Lung (tissue), 12 donors: ENCODE measurements around the gene SLC4A1AP. TPM values are rescaled to one million over a fixed set of nuclear protein-coding genes. Genes with fewer than 3 reads are reported as not detected.

Source experiments
- ATAC-seq: fragments of 200-7000 bp; cut with Tn5 transposase; one replicate; pipeline ENCODE4 v1.9.1; 2020; ENCODE audit warnings: moderate number of reproducible peaks; ENCODE audit not compliant: insufficient read depth, low FRiP score
- DNase-seq, 3 donors: peaks; one replicate each; pipeline ENCODE4 v3.0.0-alpha.2; 2013 to 2017
- H3K27ac ChIP-seq, 2 donors: one replicate each; pipeline ENCODE4 v1.5.1; 2013; ENCODE audit warnings: mild to moderate bottlenecking in 2 of 2, moderate library complexity in 2 of 2, control low read depth in 1 of 2, inconsistent platforms in 1 of 2, low read depth in 1 of 2, low read length in 1 of 2
- H3K27me3 ChIP-seq, 3 donors: one replicate each; pipeline ENCODE4 v1.5.1; 2013; ENCODE audit warnings: low read length in 2 of 3; ENCODE audit not compliant: control insufficient read depth in 3 of 3, insufficient read depth in 3 of 3
- H3K36me3 ChIP-seq, 4 donors: one replicate each; pipeline ENCODE4 v1.5.1; 2013; ENCODE audit warnings: low read length in 4 of 4, mild to moderate bottlenecking in 1 of 4, moderate library complexity in 1 of 4; ENCODE audit not compliant: control insufficient read depth in 4 of 4, insufficient read depth in 4 of 4
- H3K4me1 ChIP-seq, 5 donors: one replicate each; pipeline ENCODE4 v1.5.1; 2013; ENCODE audit warnings: low read length in 5 of 5, mild to moderate bottlenecking in 2 of 5, moderate library complexity in 1 of 5; ENCODE audit not compliant: control insufficient read depth in 5 of 5, insufficient read depth in 5 of 5
- H3K4me3 ChIP-seq: one replicate; pipeline ENCODE4 v1.5.1; 2013; ENCODE audit warnings: mild to moderate bottlenecking, control low read depth, moderate library complexity
- H3K9ac ChIP-seq, 2 donors: one replicate each; pipeline ENCODE4 v1.5.1; 2013; ENCODE audit warnings: low read length in 2 of 2, control low read depth in 1 of 2; ENCODE audit not compliant: insufficient read depth in 1 of 2
- H3K9me3 ChIP-seq, 4 donors: one replicate each; pipeline ENCODE4 v1.5.1; 2013; ENCODE audit warnings: low read length in 3 of 4, mild to moderate bottlenecking in 1 of 4, moderate library complexity in 1 of 4; ENCODE audit not compliant: control insufficient read depth in 4 of 4, insufficient read depth in 3 of 4
- CTCF ChIP-seq: IDR thresholded peaks from 2 replicates; pipeline ENCODE4 v1.5.1; 2012; ENCODE audit warnings: mild to moderate bottlenecking; ENCODE audit errors: control extremely low read depth, extremely low read depth
- WGBS, 2 donors: extraction: QIAGEN DNeasy Blood & Tissue Kit; methylation state at CpG; one replicate each; pipeline ENCODE4 v1.1.7; 2013; 5-methylcytosine and 5-hydroxymethylcytosine counted together
- polyA plus RNA-seq, 2 donors: library from polyadenylated mRNA; stranded (reverse); fragments of 200-250 nt; gene quantifications; one replicate each; pipeline ENCODE4 v1.2.1, GENCODE V29; 2013
- total RNA-seq, 2 donors: library from RNA; depleted of rRNA in 1 of 2; stranded (reverse); fragments of >200 nt in 1 of 2; gene quantifications; one replicate each; pipeline ENCODE4 v1.2.1, GENCODE V29; 2014 to 2021
- donor health status: control.
- donor health status: control.
- donor health status: Bipolar disorder and iron deficiency.
- donor health status: healthy.
- donor health status: DM: yes; HTN: yes; CAD: no.

SLC4A1AP gene
- total and polyA plus RNA-seq, 4 donors: 14.0 to 28.6 (median 17.9) TPM

- DNase-seq (no peak), ATAC-seq (no peak)
- WGBS, 2 donors: 90 to 96% methylated on average over 1 of the region's 1 CpG
- H3K27me3 ChIP-seq: no peaks in the 10 kb centered on the region
- no peak for TF ChIP-seq CTCF
- H3K4me3 ChIP-seq: no peak overlapping the region
- H3K27ac ChIP-seq: no peak overlapping the region
- peaks cover 0 to 10% (median 6%) of the 10 kb centered on the region in 5 donors for H3K4me1 ChIP-seq
- no peaks in the 10 kb centered on the region for H3K9me3 ChIP-seq
- H3K36me3 ChIP-seq: peaks cover 0 to 6% (median 0%) of the 10 kb centered on the region in 4 donors
- H3K9ac ChIP-seq: no peak overlapping the region
Measured at GRCh38 chr2:27702302-27702701, 38.6 kb downstream of the SLC4A1AP start.

- Histone ChIP-seq H3K36me3 (no peaks in the 10 kb centered on the region), H3K4me3 (no peak overlapping the region), H3K4me1 (peaks cover 0 to 10% (median 6%) of the 10 kb centered on the region in 5 donors), H3K9ac (no peak overlapping the region), H3K27ac (peak overlapping the region in 1 of 2 donors; percentile 10), H3K9me3 (no peaks in the 10 kb centered on the region), H3K27me3 (no peaks in the 10 kb centered on the region)
- peak; percentile 96 for TF ChIP-seq CTCF
- DNase-seq: peak; percentile 88 to 93 (median 92)
- peak; percentile 48 for ATAC-seq
- WGBS, 2 donors: 27 to 30% methylated on average over 9 of the region's 9 CpGs
Measured at GRCh38 chr2:27703638-27704341, 40.1 kb downstream of the SLC4A1AP start.

GRCh38 chr2:27704342-27704876 lies 40.7 kb downstream of the SLC4A1AP start:
- 87 to 90% methylated on average over 5 of the region's 5 CpGs for WGBS, 2 donors

More at GRCh38 chr2:27704342-27704876, 40.7 kb downstream of the SLC4A1AP start:
- TF ChIP-seq CTCF: no peak
- no peaks in the 10 kb centered on the region for H3K36me3 ChIP-seq
- ATAC-seq: no peak
- no peaks in the 10 kb centered on the region for H3K27me3 ChIP-seq
- H3K4me1 ChIP-seq: peaks cover 0 to 10% (median 6%) of the 10 kb centered on the region in 5 donors
- H3K9ac ChIP-seq: no peak overlapping the region
- no peak overlapping the region for H3K27ac ChIP-seq
- H3K4me3 ChIP-seq: no peak overlapping the region
- no peaks in the 10 kb centered on the region for H3K9me3 ChIP-seq
- no peak for DNase-seq
